ENCODE data around the gene SLC16A1.

- no peak for TF ChIP-seq POLR2AphosphoS5 (IDR thresholded peaks at IDR 0.05; ENCODE audit: borderline replicate concordance, low read depth, low read length)
- TF ChIP-seq EZH2 (IDR thresholded peaks at IDR 0.05) = no peak
Observed at GRCh38 chr1:112896783-112897182, 59.2 kb downstream of the SLC16A1 start.
